Endothelial cell of umbilical vein (primary cell): ENCODE results near the gene ZNF488. TPM values are rescaled to one million over a fixed set of nuclear protein-coding genes. Genes with fewer than 3 reads are reported as not detected.

ENCODE experiments used
- BruUV-seq: library from RNA; stranded (reverse); fragments of 400-500 nt; replicated peaks from 2 replicates; lab custom pipeline; 2021; lab: Mats Ljungman, UMichigan
- CTCF ChIA-PET: fragments of 300-600, 350-600 bp; sonication (Branson Sonifier 250); formaldehyde crosslinking; loops from one replicate; lab custom pipeline; 2021; ENCODE audit warnings: antibody characterized with exemption, inconsistent platforms; lab: Charles Lee
- POLR2A ChIA-PET: fragments of 300-600, 350-600 bp; sonication (Branson Sonifier 250); formaldehyde crosslinking; loops from one replicate; lab custom pipeline; 2021; ENCODE audit warnings: antibody characterized with exemption, inconsistent platforms; lab: Charles Lee
- DNase-seq: peaks from one replicate; pipeline ENCODE4 v3.0.0-alpha.2; 2011; ENCODE audit warnings: low read depth, low spot score
- FAIRE-seq: peaks from 2 replicates; lab custom pipeline; 2011; peaks lifted over from hg19 to GRCh38; lab: Jason Lieb, UNC
- H2AFZ ChIP-seq: 2 replicates; pipeline ENCODE4 v1.6.0; 2012; ENCODE audit warnings: low read depth, low read length, control low read depth, inconsistent platforms
- H3K27ac ChIP-seq: 2 replicates; pipeline ENCODE4 v1.5.1; 2011; ENCODE audit warnings: low read depth, mild to moderate bottlenecking, control low read depth, low read length, moderate library complexity; ENCODE audit not compliant: insufficient read depth
- H3K27me3 ChIP-seq, 2 experiments: 2 replicates each; pipeline versions ENCODE4 v1.6.0 to v1.6.1; 2011; ENCODE audit warnings: low read length in 2 of 2, mixed read lengths in 1 of 2; ENCODE audit not compliant: control insufficient read depth in 2 of 2, insufficient read depth in 2 of 2
- H3K36me3 ChIP-seq, 2 experiments: 2 replicates in 1 of 2; 3 replicates in 1 of 2; pipeline ENCODE4 v1.5.1; 2011; ENCODE audit warnings: low read length in 2 of 2, mild to moderate bottlenecking in 1 of 2, moderate library complexity in 1 of 2; ENCODE audit not compliant: control insufficient read depth in 2 of 2, insufficient read depth in 2 of 2; ENCODE audit errors: extremely low read depth in 1 of 2
- H3K4me1 ChIP-seq: 3 replicates; pipeline ENCODE4 v1.5.1; 2011; ENCODE audit warnings: mild to moderate bottlenecking, low read length; ENCODE audit not compliant: control insufficient read depth, insufficient read depth; ENCODE audit errors: extremely low read depth
- H3K4me2 ChIP-seq: 2 replicates; pipeline ENCODE4 v1.6.1; 2011; ENCODE audit warnings: low read length, control low read depth, mixed read lengths; ENCODE audit not compliant: insufficient read depth
- H3K4me3 ChIP-seq, 3 experiments: fragments of 200-600 bp in 1 of 3; sonication (generic), shearing (Covaris generic) in 1 of 3; replicated peaks in 1 of 3; 2 replicates each; pipeline ENCODE4 v1.5.1; 2011 to 2016; ENCODE audit warnings: control low read depth in 3 of 3, low read length in 3 of 3, mild to moderate bottlenecking in 2 of 3, inconsistent platforms in 1 of 3, low read depth in 1 of 3, moderate library complexity in 1 of 3; ENCODE audit not compliant: insufficient read depth in 1 of 3
- H3K79me2 ChIP-seq: 2 replicates; pipeline ENCODE4 v1.6.0; 2012; ENCODE audit warnings: low read length, inconsistent platforms; ENCODE audit not compliant: control insufficient read depth, insufficient read depth
- H3K9ac ChIP-seq: replicated peaks from 2 replicates; pipeline ENCODE3; 2011; ENCODE audit warnings: low read length, control low read depth; ENCODE audit not compliant: insufficient read depth; ENCODE audit errors: extremely low read depth
- H3K9me1 ChIP-seq: replicated peaks from 3 replicates; pipeline ENCODE4 v1.6.0; 2011; ENCODE audit warnings: mild to moderate bottlenecking, low read length; ENCODE audit not compliant: control insufficient read depth, insufficient read depth; ENCODE audit errors: extremely low read depth
- H3K9me3 ChIP-seq: replicated peaks from 2 replicates; pipeline ENCODE4 v1.5.1; 2012; ENCODE audit warnings: low read length, inconsistent platforms; ENCODE audit not compliant: control insufficient read depth, insufficient read depth
- H4K20me1 ChIP-seq: replicated peaks from 2 replicates; pipeline ENCODE3; 2011; ENCODE audit warnings: mild to moderate bottlenecking, low read length; ENCODE audit not compliant: control insufficient read depth, insufficient read depth; ENCODE audit errors: extremely low read depth
- CTCF ChIP-seq, 2 donors: IDR thresholded peaks; 1 replicate in 1 of 2; 2 replicates in 1 of 2; pipeline ENCODE4 v1.5.1; 2011; ENCODE audit warnings: low read length in 2 of 2, mild to moderate bottlenecking in 2 of 2, moderate library complexity in 2 of 2, control low read depth in 1 of 2, inconsistent platforms in 1 of 2, low read depth in 1 of 2; ENCODE audit not compliant: insufficient read depth in 1 of 2; ENCODE audit errors: extremely low read depth in 1 of 2
- EZH2 ChIP-seq: IDR thresholded peaks from 2 replicates; pipeline ENCODE4 v1.6.1; 2012; ENCODE audit warnings: borderline replicate concordance, low read depth, mild to moderate bottlenecking, moderate library complexity, low read length, inconsistent platforms; ENCODE audit not compliant: severe bottlenecking
- FOS ChIP-seq: IDR thresholded peaks from 2 replicates; pipeline ENCODE4 v1.6.1; 2011; ENCODE audit warnings: mild to moderate bottlenecking, low read length, moderate library complexity, borderline replicate concordance; ENCODE audit not compliant: insufficient read depth
- GATA2 ChIP-seq: IDR thresholded peaks from 2 replicates; pipeline ENCODE4 v1.7.0; 2011; ENCODE audit warnings: low read depth, mild to moderate bottlenecking, moderate library complexity, mixed read lengths, low read length; ENCODE audit not compliant: insufficient read length, insufficient read depth
- JUN ChIP-seq: IDR thresholded peaks from 2 replicates; pipeline ENCODE4 v1.6.1; 2011; ENCODE audit warnings: borderline replicate concordance, low read depth; ENCODE audit not compliant: insufficient read length, insufficient read depth
- MYC ChIP-seq: IDR thresholded peaks from one replicate; pipeline ENCODE4 v1.6.1; 2011; ENCODE audit warnings: mild to moderate bottlenecking, low read depth, low read length
- POLR2A ChIP-seq: IDR thresholded peaks from 2 replicates; pipeline ENCODE4 v1.6.1; 2012; ENCODE audit warnings: low read depth, mild to moderate bottlenecking, control low read depth, low read length
- POLR2AphosphoS5 ChIP-seq: IDR thresholded peaks from 2 replicates; pipeline ENCODE4 v1.6.1; 2012; ENCODE audit warnings: low read depth, mild to moderate bottlenecking, control low read depth, low read length, moderate library complexity; ENCODE audit not compliant: insufficient read depth
- dilution Hi-C: fragments of 300-500 bp; cut with MboI; formaldehyde crosslinking; loops from one replicate; pipeline ENCODE4 v1.15.0; 2019; ENCODE audit warnings: low sequenced_read_pairs; ENCODE audit not compliant: extremely low pct_ligation_motif_present
- intact Hi-C: fragments of 100-400 bp; cut with micrococcal nuclease; formaldehyde crosslinking; loops from one replicate; pipeline ENCODE4 v1.10.0; 2022
- polyA plus RNA-seq, 4 experiments: library from polyadenylated mRNA; depleted of rRNA in 3 of 4; stranded (reverse) in 3 of 4; unstranded in 1 of 4; fragments of >200 nt; gene quantifications; 2 replicates each; pipeline versions ENCODE4 v1.2.1 to v1.2.3, GENCODE V29; 2011 to 2012; ENCODE audit warnings: missing spikeins in 1 of 4
- total RNA-seq: library from RNA; stranded (reverse); gene quantifications from 2 replicates; pipeline ENCODE4 v1.2.3, GENCODE V29; 2021
- TF ChIP-seq, protein P1 (sequence below): IDR thresholded peaks from 2 replicates; pipeline ENCODE4 v1.6.1; 2011; ENCODE audit not compliant: insufficient read depth, insufficient read length

The ZNF488 gene
- total and polyA plus RNA-seq, 2 donors (not counting 3 experiments of a cell fraction or from before 2014, with no cell fraction given): 0.21 to 0.38 TPM

GRCh38 chr10:47370878-47371277 is 13.2 kb downstream of the ZNF488 start:
- Histone ChIP-seq H3K4me1 (no peaks in the 10 kb centered on the region), H3K79me2 (no peaks in the 10 kb centered on the region), H4K20me1 (no peaks in the 10 kb centered on the region), H2AFZ (no peak overlapping the region), H3K4me3 (no peak overlapping the region), H3K4me2 (no peak overlapping the region), H3K36me3 (no peaks in the 10 kb centered on the region), H3K27me3 (peaks cover 0 to 4% of the 10 kb centered on the region in 2 experiments), H3K9me3 (no peaks in the 10 kb centered on the region), H3K9ac (no peak overlapping the region), H3K27ac (no peak overlapping the region), H3K9me1 (no peaks in the 10 kb centered on the region)
- no TSS peak for BruUV-seq
- no peak for FAIRE-seq
- CTCF ChIA-PET: interaction anchor here (1.6 to 1.9 kb wide), 2 partner anchors 9 to 11 kb away, joined by 4 to 9 read pairs; no protein-coding TSS in a partner anchor
- TF ChIP-seq, protein P1, sequence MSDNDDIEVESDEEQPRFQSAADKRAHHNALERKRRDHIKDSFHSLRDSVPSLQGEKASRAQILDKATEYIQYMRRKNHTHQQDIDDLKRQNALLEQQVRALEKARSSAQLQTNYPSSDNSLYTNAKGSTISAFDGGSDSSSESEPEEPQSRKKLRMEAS: no peak
- TF ChIP-seq GATA2: no peak
- TF ChIP-seq POLR2AphosphoS5: no peak
- no peak for TF ChIP-seq MYC
- TF ChIP-seq FOS: no peak
- no peak for TF ChIP-seq CTCF (IDR thresholded peaks at IDR 0.05; ENCODE audit: extremely low read depth in 1 of 2, insufficient read depth in 1 of 2, low read depth in 1 of 2, low read length in 2 of 2)
- no peak for TF ChIP-seq POLR2A
- TF ChIP-seq EZH2: no peak
- TF ChIP-seq JUN: no peak
- dilution Hi-C loops: no loop called here
- intact Hi-C loops: no loop called here
- POLR2A ChIA-PET: no interaction called here
- no peak for DNase-seq
